T47D (cell line): ENCODE results near the gene BCL11A.
A peak's percentile ranks its signal among the peaks of the same experiment; 100 is the strongest.

ENCODE experiments used
- DNase-seq, 2 experiments: peaks; one replicate each; pipeline versions ENCODE4 v3.0.0 to v3.0.0-alpha.2; 2011 to 2012; ENCODE audit warnings: low read depth in 1 of 2, low spot score in 1 of 2
- JUND ChIP-seq: IDR thresholded peaks from 2 replicates; pipeline ENCODE4 v1.6.1; 2012; ENCODE audit warnings: low read depth
- in situ Hi-C: cut with HindIII; loops from 2 replicates; pipeline ENCODE4 v1.10.0; 2016; ENCODE audit warnings: low sequenced_read_pairs, low pct_unique_long_range_greater_than_20kb

BCL11A gene

GRCh38 chr2:60498816-60499429 lies 54.5 kb downstream of the BCL11A start:
- in situ Hi-C loops = no loop called here
- TF ChIP-seq JUND = no peak
- no peak for DNase-seq

GRCh38 chr2:60498127-60498815 lies 55.2 kb downstream of the BCL11A start:
- in situ Hi-C loops = no loop called here
- DNase-seq = no peak

GRCh38 chr2:60497500-60497899 lies 56.0 kb downstream of the BCL11A start:
- TF ChIP-seq JUND = no peak
- no peak for DNase-seq
- in situ Hi-C loops = no loop called here

More at GRCh38 chr2:60498127-60498815, 55.2 kb downstream of the BCL11A start:
- TF ChIP-seq JUND = no peak

GRCh38 chr2:60496956-60497355 lies 56.5 kb downstream of the BCL11A start:
- no peak for TF ChIP-seq JUND
- DNase-seq = no peak
- in situ Hi-C loops = no loop called here

GRCh38 chr2:60496475-60496874 lies 57.0 kb downstream of the BCL11A start:
- in situ Hi-C loops = no loop called here
- no peak for TF ChIP-seq JUND
- DNase-seq = no peak

GRCh38 chr2:60495041-60495625 lies 58.3 kb downstream of the BCL11A start:
- DNase-seq = no peak
- no peak for TF ChIP-seq JUND
- in situ Hi-C loops = no loop called here

- peak in 1 of 2 experiments; percentile 9 for DNase-seq
- no peak for TF ChIP-seq JUND
- in situ Hi-C loops = no loop called here
Measured at GRCh38 chr2:60493804-60494387, 59.6 kb downstream of the BCL11A start.

- TF ChIP-seq JUND = no peak
- in situ Hi-C loops = no loop called here
- no peak for DNase-seq
Measured at GRCh38 chr2:60492548-60492947, 60.9 kb downstream of the BCL11A start.

GRCh38 chr2:60490848-60491247 lies 62.6 kb downstream of the BCL11A start:
- in situ Hi-C loops = no loop called here
- no peak for DNase-seq
- TF ChIP-seq JUND = no peak

- DNase-seq = no peak
- TF ChIP-seq JUND = no peak
- in situ Hi-C loops = no loop called here
Measured at GRCh38 chr2:60490441-60490840, 63.0 kb downstream of the BCL11A start.

- peak in 1 of 2 experiments; percentile 23 for DNase-seq
- in situ Hi-C loops = no loop called here
- no peak for TF ChIP-seq JUND
Measured at GRCh38 chr2:60489289-60489688, 64.2 kb downstream of the BCL11A start.

GRCh38 chr2:60488291-60488690 lies 65.2 kb downstream of the BCL11A start:
- in situ Hi-C loops = no loop called here
- no peak for TF ChIP-seq JUND
- no peak for DNase-seq

- no peak for TF ChIP-seq JUND
Measured at GRCh38 chr2:60487174-60487573, 66.3 kb downstream of the BCL11A start.

More at GRCh38 chr2:60487174-60487573, 66.3 kb downstream of the BCL11A start:
- DNase-seq = no peak
- in situ Hi-C loops = no loop called here
